B cell (primary cell): ENCODE data around the gene CAV3. TPM values are rescaled to one million over a fixed set of nuclear protein-coding genes. Genes with fewer than 3 reads are reported as not detected.

ENCODE experiments used
- ATAC-seq: fragments of 200-7000 bp; cut with Tn5 transposase; one replicate; pipeline ENCODE4 v1.10.0; 2021; ENCODE audit warnings: low read depth, mild to moderate bottlenecking, moderate number of reproducible peaks, moderate library complexity
- CTCF ChIA-PET: fragments of 350-600 bp; sonication (Branson Sonifier 250); formaldehyde crosslinking; loops from one replicate; lab custom pipeline; 2021; ENCODE audit warnings: antibody characterized with exemption, inconsistent platforms; lab: Charles Lee
- POLR2A ChIA-PET: fragments of 350-600 bp; sonication (Branson Sonifier 250); formaldehyde crosslinking; loops from one replicate; lab custom pipeline; 2021; ENCODE audit warnings: antibody characterized with exemption; lab: Charles Lee
- DNase-seq: peaks from one replicate; pipeline ENCODE4 v3.0.0; 2013
- H2AFZ ChIP-seq: 2 replicates; pipeline ENCODE4 v1.6.1; 2012; ENCODE audit warnings: mild to moderate bottlenecking, low read depth, low read length; ENCODE audit not compliant: insufficient read depth, poor library complexity, severe bottlenecking
- H3K27ac ChIP-seq, 2 donors: 1 replicate in 1 of 2; 2 replicates in 1 of 2; pipeline ENCODE4 v1.5.1; 2012 to 2013; ENCODE audit warnings: low read length in 2 of 2, mild to moderate bottlenecking in 2 of 2, moderate library complexity in 1 of 2
- H3K27me3 ChIP-seq, 4 experiments: fragments of 200-600 bp in 1 of 4; sonication (generic) in 1 of 4; replicated peaks in 1 of 4; 1 replicate in 2 of 4; 2 replicates in 2 of 4; pipeline versions ENCODE4 v1.6.1 to v1.7.0; 2013 to 2016; ENCODE audit warnings: low read length in 3 of 4, mild to moderate bottlenecking in 2 of 4, mixed read lengths in 1 of 4, moderate library complexity in 1 of 4; ENCODE audit not compliant: insufficient read depth in 4 of 4, control insufficient read depth in 3 of 4; ENCODE audit errors: control extremely low read depth in 1 of 4
- H3K36me3 ChIP-seq, 2 experiments: replicated peaks in 1 of 2; 1 replicate in 1 of 2; 2 replicates in 1 of 2; pipeline versions ENCODE4 v1.6.1 to v1.7.1; 2013; ENCODE audit warnings: low read length in 1 of 2; ENCODE audit not compliant: insufficient read depth in 2 of 2, control insufficient read depth in 1 of 2; ENCODE audit errors: control extremely low read depth in 1 of 2, extremely low read depth in 1 of 2
- H3K4me1 ChIP-seq, 2 donors: fragments of 200-600 bp in 1 of 2; sonication (generic) in 1 of 2; 1 replicate in 1 of 2; 2 replicates in 1 of 2; pipeline versions ENCODE4 v1.5.1 to v1.6.1; 2013 to 2017; ENCODE audit warnings: low read length in 2 of 2; ENCODE audit not compliant: control insufficient read depth in 2 of 2, insufficient read depth in 2 of 2
- H3K4me2 ChIP-seq: replicated peaks from 2 replicates; pipeline ENCODE3; 2012; ENCODE audit warnings: mild to moderate bottlenecking, low read depth, low read length; ENCODE audit not compliant: poor library complexity, severe bottlenecking
- H3K4me3 ChIP-seq, 5 experiments: fragments of 200-600 bp in 1 of 5; sonication (generic) in 1 of 5; 1 replicate in 3 of 5; 2 replicates in 2 of 5; pipeline versions ENCODE4 v1.5.1 to v1.7.0; 2011 to 2016; ENCODE audit warnings: low read length in 4 of 5, mild to moderate bottlenecking in 4 of 5, low read depth in 2 of 5, control low read depth in 1 of 5, moderate library complexity in 1 of 5; ENCODE audit not compliant: insufficient read depth in 1 of 5; ENCODE audit errors: control extremely low read depth in 1 of 5, extremely low read depth in 1 of 5
- H3K79me2 ChIP-seq: fragments of 200-600 bp; sonication (generic); one replicate; pipeline ENCODE4 v1.6.0; 2016; ENCODE audit warnings: low read length; ENCODE audit not compliant: control insufficient read depth, insufficient read depth
- H3K9ac ChIP-seq: fragments of 200-600 bp; sonication (generic); 2 replicates; pipeline ENCODE4 v1.6.1; 2017; ENCODE audit warnings: mild to moderate bottlenecking, low read length, moderate library complexity
- H3K9me3 ChIP-seq, 3 donors: one replicate each; pipeline versions ENCODE4 v1.6.1 to v1.7.1; 2013; ENCODE audit warnings: low read length in 2 of 3; ENCODE audit not compliant: control insufficient read depth in 2 of 3, insufficient read depth in 1 of 3; ENCODE audit errors: control extremely low read depth in 1 of 3
- H4K20me1 ChIP-seq: 2 replicates; pipeline ENCODE4 v1.6.0; 2012; ENCODE audit warnings: mild to moderate bottlenecking, low read length; ENCODE audit not compliant: insufficient read depth, control insufficient read depth, poor library complexity, severe bottlenecking
- H3K27ac Mint-ChIP-seq: one replicate; pipeline ENCODE4 v1.8.0; 2021; ENCODE audit warnings: mixed read lengths
- H3K27me3 Mint-ChIP-seq: one replicate; pipeline ENCODE4 v1.8.0; 2021; ENCODE audit warnings: mixed read lengths
- H3K4me1 Mint-ChIP-seq: one replicate; pipeline ENCODE4 v1.8.0; 2021; ENCODE audit warnings: mixed read lengths
- H3K4me3 Mint-ChIP-seq: one replicate; pipeline ENCODE4 v1.8.0; 2021; ENCODE audit warnings: mixed read lengths
- H3K9me3 Mint-ChIP-seq: one replicate; pipeline ENCODE4 v1.8.0; 2022; ENCODE audit warnings: mixed read lengths; ENCODE audit not compliant: insufficient read depth
- EZH2 ChIP-seq: IDR thresholded peaks from 2 replicates; pipeline ENCODE4 v1.6.1; 2012; ENCODE audit warnings: borderline replicate concordance, low read depth, mild to moderate bottlenecking, moderate library complexity, low read length; ENCODE audit not compliant: insufficient read depth, poor library complexity, severe bottlenecking
- WGBS: methylation state at CpG from one replicate; pipeline ENCODE4 v1.1.5; 2013; ENCODE audit warnings: missing lambda C conversion rate; ENCODE audit not compliant: insufficient coverage; 5-methylcytosine and 5-hydroxymethylcytosine counted together
- intact Hi-C: fragments of 100-400 bp; cut with micrococcal nuclease; formaldehyde crosslinking; loops from one replicate; pipeline ENCODE4 v1.10.0; 2022
- polyA plus RNA-seq: library from polyadenylated mRNA; depleted of rRNA; stranded (reverse); fragments of >200 nt; gene quantifications from 2 replicates; pipeline ENCODE4 v1.2.3, GENCODE V29; 2012
- total RNA-seq, 2 donors: library from RNA; stranded (reverse); fragments of 120-200 nt in 1 of 2; gene quantifications; 1 replicate in 1 of 2; 2 replicates in 1 of 2; pipeline versions ENCODE4 v1.2.3 to v1.2.4, GENCODE V29; 2013 to 2022
- TF ChIP-seq, protein P1 (sequence below): fragments of 200-600 bp; IDR thresholded peaks from one replicate; pipeline ENCODE4 v1.8.0; 2022; ENCODE audit warnings: antibody characterized with exemption, mild to moderate bottlenecking

Gene CAV3
- total and polyA plus RNA-seq, 2 donors (not counting 1 experiment from before 2014, with no cell fraction given): not detected

DNA sequence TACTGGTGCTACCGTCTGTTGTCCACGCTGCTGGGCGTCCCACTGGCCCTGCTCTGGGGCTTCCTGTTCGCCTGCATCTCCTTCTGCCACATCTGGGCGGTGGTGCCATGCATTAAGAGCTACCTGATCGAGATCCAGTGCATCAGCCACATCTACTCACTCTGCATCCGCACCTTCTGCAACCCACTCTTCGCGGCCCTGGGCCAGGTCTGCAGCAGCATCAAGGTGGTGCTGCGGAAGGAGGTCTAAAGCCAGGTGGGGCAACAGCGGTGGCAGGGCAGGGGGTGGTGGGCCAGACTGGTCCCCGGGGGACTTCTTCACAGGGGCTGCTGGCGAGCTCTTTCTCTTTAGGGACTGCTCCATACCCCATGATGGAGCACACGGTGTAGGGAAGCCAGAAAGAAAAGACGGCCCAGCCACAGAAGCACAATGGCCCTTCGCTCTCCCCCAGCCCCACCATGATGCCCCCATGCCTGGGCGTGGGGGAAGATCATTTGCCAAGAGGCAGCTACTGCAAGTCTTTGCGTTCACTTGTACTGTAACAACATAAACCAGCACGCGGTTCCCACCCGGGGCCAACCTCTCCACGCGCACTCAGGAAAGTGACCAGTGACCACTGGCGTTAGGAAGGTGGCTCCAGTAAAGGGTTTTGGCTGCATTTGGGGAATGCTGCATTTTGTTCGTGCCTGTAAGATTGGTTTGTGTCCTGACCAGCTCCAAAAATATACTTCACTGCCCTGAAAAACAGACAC lies 12.2 kb downstream of the CAV3 start:
- Mint-ChIP-seq H3K27me3 (peaks cover 3% of the 10 kb centered on the region), H3K4me3 (no peak overlapping the region), H3K4me1 (no peaks in the 10 kb centered on the region), H3K9me3 (no peaks in the 10 kb centered on the region), H3K27ac (no peak overlapping the region)
- Histone ChIP-seq H4K20me1 (no peaks in the 10 kb centered on the region), H3K4me2 (no peak overlapping the region), H3K4me1 (no peaks in the 10 kb centered on the region), H3K9me3 (no peaks in the 10 kb centered on the region), H3K4me3 (no peak overlapping the region), H3K27ac (no peak overlapping the region), H3K36me3 (no peaks in the 10 kb centered on the region), H3K27me3 (no peaks in the 10 kb centered on the region), H3K79me2 (no peaks in the 10 kb centered on the region), H3K9ac (no peak overlapping the region), H2AFZ (no peak overlapping the region)
- no peak for ATAC-seq
- TF ChIP-seq, protein P1, sequence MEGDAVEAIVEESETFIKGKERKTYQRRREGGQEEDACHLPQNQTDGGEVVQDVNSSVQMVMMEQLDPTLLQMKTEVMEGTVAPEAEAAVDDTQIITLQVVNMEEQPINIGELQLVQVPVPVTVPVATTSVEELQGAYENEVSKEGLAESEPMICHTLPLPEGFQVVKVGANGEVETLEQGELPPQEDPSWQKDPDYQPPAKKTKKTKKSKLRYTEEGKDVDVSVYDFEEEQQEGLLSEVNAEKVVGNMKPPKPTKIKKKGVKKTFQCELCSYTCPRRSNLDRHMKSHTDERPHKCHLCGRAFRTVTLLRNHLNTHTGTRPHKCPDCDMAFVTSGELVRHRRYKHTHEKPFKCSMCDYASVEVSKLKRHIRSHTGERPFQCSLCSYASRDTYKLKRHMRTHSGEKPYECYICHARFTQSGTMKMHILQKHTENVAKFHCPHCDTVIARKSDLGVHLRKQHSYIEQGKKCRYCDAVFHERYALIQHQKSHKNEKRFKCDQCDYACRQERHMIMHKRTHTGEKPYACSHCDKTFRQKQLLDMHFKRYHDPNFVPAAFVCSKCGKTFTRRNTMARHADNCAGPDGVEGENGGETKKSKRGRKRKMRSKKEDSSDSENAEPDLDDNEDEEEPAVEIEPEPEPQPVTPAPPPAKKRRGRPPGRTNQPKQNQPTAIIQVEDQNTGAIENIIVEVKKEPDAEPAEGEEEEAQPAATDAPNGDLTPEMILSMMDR: no peak
- no peak for TF ChIP-seq EZH2
- ChIA-PET POLR2A (no interaction called here), CTCF (no interaction called here)
- DNase-seq: no peak
- 96% methylated on average over 20 of the region's 25 CpGs for WGBS
- intact Hi-C loops: no loop called here

DNA sequence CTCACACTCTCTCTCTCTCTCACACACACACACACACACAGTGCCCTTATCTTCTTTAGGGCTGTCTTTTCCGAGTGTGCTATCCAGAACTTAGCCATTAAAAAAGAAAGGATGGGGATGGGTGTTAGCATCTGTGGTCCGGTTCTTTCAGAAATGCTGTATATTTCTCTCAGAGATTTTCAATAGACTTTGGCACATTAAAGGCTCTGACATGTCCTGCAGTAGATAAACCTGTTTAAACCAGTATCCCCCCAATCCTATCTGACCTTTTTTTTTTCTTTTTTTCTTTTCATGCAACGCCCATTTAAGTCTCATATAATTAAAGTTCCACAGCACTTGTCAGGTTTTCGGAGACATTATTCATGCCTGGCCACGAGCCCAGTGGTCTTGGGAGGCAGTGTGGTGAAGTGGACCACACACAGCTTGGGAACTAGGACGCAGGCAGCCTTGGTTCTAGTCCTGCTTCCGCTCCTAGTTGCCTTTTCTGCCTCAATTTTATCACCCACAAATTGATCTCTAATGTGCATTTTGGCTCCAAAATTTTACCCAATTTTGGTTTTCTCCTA lies 13.3 kb downstream of the CAV3 start:
- DNase-seq (no peak), ATAC-seq (no peak)
- H4K20me1 ChIP-seq: no peaks in the 10 kb centered on the region
- no peaks in the 10 kb centered on the region for H3K36me3 ChIP-seq
- no peaks in the 10 kb centered on the region for H3K27me3 ChIP-seq
- no peak overlapping the region for H3K27ac ChIP-seq
- H3K9me3 Mint-ChIP-seq: no peaks in the 10 kb centered on the region
- H3K4me3 ChIP-seq: no peak overlapping the region
- H3K9me3 ChIP-seq: no peaks in the 10 kb centered on the region
- POLR2A ChIA-PET: no interaction called here
- no peak for TF ChIP-seq EZH2
- TF ChIP-seq, protein P1: no peak
- WGBS: 89% methylated on average over 3 of the region's 7 CpGs
- CTCF ChIA-PET: no interaction called here
- H3K27me3 Mint-ChIP-seq: no peaks in the 10 kb centered on the region
- no peak overlapping the region for H3K9ac ChIP-seq
- no peak overlapping the region for H2AFZ ChIP-seq
- no peaks in the 10 kb centered on the region for H3K79me2 ChIP-seq
- H3K4me3 Mint-ChIP-seq: no peak overlapping the region
- no peak overlapping the region for H3K27ac Mint-ChIP-seq
- no peaks in the 10 kb centered on the region for H3K4me1 ChIP-seq
- intact Hi-C loops: no loop called here
- H3K4me2 ChIP-seq: no peak overlapping the region
- no peaks in the 10 kb centered on the region for H3K4me1 Mint-ChIP-seq
